GM18502 (cell line): ENCODE results near the gene TNFRSF14.
"Not testable (repeated sequence)": the region's sequence is repeated elsewhere in the genome, so short reads cannot be mapped to it uniquely, and the experiment has no call there.

Experiments
- ATAC-seq: cut with Tn5 transposase; IDR thresholded peaks from one replicate; pipeline ENCODE4 v1.9.1; 2021; ENCODE audit warnings: mild to moderate bottlenecking; ENCODE audit not compliant: unreplicated experiment, poor library complexity

Gene TNFRSF14

DNA sequence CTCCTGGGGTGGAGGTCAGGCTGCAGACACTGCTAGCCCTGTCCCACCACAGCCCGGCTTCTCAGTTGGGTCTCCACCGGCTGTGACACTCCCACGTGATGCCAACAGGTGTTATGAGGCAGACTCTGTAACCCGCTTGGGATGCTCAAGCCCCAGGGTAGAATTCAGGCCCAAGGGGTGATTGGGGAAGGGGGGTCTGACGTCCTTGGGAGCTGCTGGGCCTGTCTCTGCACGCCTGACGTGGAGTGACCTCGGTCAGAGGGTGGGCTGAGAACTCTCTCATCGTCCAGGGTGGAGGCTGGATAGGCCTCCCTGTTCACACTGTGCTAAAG lies 18.4 kb upstream of the TNFRSF14 start:
- ATAC-seq = no peak

GRCh38 chr1:2538376-2538775 lies 17.8 kb upstream of the TNFRSF14 start:
- no peak for ATAC-seq

DNA sequence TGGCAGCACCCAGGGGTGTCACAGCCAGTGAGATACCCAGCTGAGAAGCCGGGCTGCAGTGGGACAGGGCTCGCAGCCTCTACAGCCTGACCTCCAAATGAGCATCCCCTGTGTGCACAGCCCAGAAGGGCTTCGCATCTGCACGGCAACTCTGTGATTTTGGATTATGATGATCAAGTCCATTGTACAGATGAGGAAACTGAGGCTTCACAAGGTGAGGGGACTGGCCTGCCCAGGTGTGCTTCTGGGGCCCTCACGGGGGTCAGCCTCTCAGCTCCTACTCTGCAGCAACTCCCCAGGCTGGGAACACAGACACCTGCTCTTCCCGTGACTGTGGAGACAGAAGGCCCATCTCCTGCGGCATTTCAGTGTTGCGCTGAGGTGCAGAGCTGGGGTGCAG lies 17.3 kb upstream of the TNFRSF14 start:
- no peak for ATAC-seq

GRCh38 chr1:2539312-2539907 lies 16.8 kb upstream of the TNFRSF14 start:
- no peak for ATAC-seq

DNA sequence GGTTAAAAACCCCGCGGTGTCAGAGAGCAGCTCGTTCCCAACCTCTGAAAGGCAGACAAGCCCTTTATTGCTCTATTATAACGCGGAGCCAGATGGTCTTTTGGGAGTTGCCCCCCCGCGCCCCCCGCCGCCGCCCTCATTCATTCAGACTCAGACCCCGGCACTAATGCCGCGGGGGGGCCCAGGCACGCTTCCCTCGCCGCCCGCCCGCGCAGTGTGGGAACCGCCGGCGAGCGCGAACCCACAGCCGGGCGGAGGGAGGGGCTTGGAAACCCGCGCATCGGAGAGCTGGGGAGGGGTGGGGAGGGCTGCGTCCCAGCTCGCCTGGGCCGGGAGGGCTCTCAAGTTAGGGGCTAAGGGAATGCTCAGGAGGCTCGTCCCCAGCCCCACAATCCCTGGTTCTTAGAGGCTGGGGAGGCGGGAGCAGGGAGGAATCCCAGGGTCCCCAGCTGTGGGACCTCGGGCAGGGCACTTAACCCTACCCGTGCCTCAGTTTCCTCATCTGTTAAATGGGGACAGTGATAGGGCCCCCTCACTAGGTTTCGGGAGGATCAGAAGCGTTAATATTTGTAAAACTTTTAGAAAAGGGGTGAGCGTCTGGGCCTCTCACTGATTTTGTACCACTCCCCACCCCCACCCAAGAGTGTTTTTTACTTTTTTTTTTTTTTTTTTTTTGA lies 15.2 kb upstream of the TNFRSF14 start:
- no peak for ATAC-seq

- no peak for ATAC-seq
Observed at GRCh38 chr1:2541619-2542245, 14.4 kb upstream of the TNFRSF14 start.

- ATAC-seq = no peak
Observed at GRCh38 chr1:2542246-2542915, 13.8 kb upstream of the TNFRSF14 start.

- ATAC-seq = no peak
Observed at GRCh38 chr1:2543543-2544092, 12.6 kb upstream of the TNFRSF14 start.

- ATAC-seq = no peak
Observed at GRCh38 chr1:2544093-2544874, 11.9 kb upstream of the TNFRSF14 start.

- no peak for ATAC-seq
Observed at GRCh38 chr1:2544875-2545640, 11.1 kb upstream of the TNFRSF14 start.

DNA sequence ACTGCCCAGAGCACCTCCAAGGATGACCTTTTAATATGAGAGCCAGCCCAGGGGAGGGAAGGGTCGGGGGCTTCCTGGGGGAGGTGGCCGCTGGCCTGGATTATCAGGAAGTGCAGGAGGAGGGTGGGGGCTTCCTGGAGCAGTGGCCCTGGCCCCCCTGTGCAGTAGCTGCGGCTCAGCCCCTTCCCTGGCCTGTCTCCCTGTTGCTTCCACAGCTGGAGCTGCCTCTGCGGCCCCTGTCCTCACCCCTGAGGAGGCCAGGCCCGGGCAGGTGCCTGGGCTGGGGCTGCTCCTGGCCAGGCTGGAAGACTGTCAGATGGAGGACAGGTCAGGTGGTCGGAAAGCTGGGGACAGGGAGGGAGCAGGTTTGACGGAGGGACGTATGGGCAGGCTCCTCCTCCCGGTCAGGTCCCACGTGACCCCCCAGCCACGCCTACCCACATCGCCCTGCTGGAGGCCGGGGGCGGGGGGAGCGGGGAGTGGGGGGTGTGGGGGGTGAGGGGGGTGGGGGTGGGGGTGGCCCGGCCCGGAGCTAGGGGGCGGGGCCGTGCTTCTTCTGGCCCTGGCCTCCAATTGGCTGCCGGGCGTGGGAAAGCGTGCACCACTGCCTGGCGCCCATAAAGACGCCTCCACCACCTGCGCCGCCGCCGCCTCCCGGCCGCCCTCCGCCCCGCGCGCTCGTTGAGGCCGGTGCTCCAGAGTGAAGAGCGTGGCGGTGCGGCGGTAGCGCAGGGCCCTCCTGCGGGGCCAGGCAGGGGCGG lies 10.2 kb upstream of the TNFRSF14 start:
- ATAC-seq = peak; percentile 42

DNA sequence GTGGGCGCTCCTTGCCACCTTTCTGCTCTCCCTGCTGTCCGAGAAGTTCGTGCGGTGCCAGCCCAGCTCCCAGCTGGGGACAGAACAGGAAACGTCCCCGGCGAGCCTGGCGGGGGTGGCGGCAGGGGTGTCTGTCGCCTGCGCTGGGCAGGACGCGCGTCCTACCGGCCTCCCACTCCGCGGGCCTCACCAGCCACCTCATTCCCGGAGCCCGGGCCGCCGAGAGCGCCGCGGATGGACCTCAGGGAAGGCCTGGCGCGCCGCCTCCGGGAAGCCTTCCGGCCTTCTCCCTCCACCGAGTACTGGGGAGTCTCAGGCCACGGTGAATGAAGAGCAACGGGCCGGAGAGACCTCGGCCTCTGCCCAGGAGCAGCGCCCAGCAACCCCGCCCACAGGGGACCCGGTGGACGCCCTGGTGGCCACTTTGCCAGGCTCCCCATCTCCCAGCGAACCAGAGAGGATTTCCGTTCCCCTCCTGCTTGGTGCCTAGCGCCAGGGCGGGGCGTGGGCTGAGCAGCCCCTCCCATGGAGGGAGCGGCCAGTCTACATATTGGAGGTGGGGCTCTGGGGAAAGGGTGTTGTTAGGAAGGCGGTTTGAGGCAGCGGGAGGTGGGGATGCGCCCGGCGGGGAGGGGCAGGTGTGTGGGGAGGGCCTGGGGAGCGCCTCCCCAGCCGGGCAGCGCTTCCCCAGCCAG lies 9.5 kb upstream of the TNFRSF14 start:
- ATAC-seq = peak; percentile 42

- ATAC-seq = no peak
Observed at GRCh38 chr1:2547210-2548067, 8.7 kb upstream of the TNFRSF14 start.

DNA sequence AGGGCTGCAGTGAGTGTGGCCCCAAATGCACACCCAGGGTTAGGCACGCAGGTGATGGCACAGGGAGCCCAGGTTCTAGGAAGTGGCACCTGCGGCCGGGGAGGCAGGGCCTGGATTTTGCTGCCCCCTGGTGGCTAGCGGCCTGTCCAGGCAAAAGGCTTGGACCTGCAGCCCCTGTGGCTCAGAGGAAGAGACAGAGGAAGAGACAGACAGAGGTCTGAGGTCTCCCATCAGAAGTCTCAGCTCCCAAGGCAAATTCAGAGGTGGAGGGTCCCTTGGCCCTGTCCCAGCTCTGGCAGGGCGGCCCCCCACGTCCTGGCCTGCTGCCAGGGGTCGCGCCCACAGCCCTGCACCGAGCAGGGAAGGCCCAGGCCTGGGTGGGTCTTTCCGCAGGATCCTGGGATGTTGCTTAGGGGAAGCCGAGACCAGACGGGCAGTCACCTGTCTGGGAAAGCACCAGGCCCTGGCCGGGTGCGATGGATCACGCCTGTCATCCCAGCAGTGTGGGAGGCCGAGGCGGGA lies 8.0 kb upstream of the TNFRSF14 start:
- peak; percentile 18 for ATAC-seq

DNA sequence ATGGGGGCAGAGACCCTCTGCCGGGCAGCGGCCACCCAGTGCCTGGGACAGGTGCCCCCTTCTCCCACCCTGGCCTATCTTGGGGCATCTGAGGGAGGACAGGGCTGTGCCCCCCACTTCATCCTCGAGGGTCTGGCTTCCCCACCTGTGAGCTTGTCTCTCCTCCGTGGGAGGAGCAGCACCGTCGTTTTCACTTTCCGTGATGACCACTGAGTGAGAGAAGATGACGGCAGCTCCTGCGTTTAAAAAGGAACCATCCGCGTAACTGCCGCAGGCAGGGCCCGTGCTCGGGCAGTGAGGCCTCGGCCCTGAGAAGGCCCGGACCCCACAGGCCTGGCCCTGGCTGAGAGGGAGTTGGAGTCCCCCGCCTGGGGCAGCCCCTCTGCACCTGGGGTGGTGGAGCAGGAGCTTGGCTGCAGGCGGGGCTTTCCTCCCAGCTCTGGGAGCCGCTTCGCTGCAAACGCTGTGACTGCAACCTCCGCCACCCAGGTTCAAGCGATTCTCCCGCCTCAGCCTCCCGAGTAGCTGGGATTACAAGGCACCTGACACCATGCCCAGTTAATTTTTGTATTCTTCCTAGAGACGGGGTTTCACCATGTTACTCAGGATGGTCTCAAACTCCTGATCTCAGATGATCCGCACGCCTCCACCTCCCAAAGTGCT lies 6.7 kb upstream of the TNFRSF14 start:
- ATAC-seq = not testable (repeated sequence)

GRCh38 chr1:2550309-2550861 lies 5.8 kb upstream of the TNFRSF14 start:
- ATAC-seq = not testable (repeated sequence)
